Fibroblast of lung (primary cell): ENCODE data around the gene PTGES2.
A peak's percentile ranks its signal among the peaks of the same experiment; 100 is the strongest.

Experiments used
- CTCF ChIP-seq, 2 donors: IDR thresholded peaks in 1 of 2; conservative IDR thresholded peaks in 1 of 2; 1 replicate in 1 of 2; 2 replicates in 1 of 2; pipeline ENCODE4 v1.5.1; 2011 to 2012; ENCODE audit warnings: low read length in 2 of 2, control low read depth in 1 of 2, inconsistent platforms in 1 of 2, low read depth in 1 of 2, mild to moderate bottlenecking in 1 of 2
- EZH2 ChIP-seq: IDR thresholded peaks from 2 replicates; pipeline ENCODE4 v1.5.1; 2012; ENCODE audit warnings: low read length, control low read depth, mild to moderate bottlenecking; ENCODE audit errors: missing control alignments

GRCh38 chr9:128103589-128103962 lies 24.0 kb downstream of the PTGES2 start:
- peak in 1 of 2 donors; percentile 13 for TF ChIP-seq CTCF (conservative IDR thresholded peaks at IDR 0.05 in 1 of 2, IDR thresholded peaks at IDR 0.05 in 1 of 2; ENCODE audit: low read depth in 1 of 2, low read length in 2 of 2)
- no peak for TF ChIP-seq EZH2
